Stimulated activated naive CD8-positive, alpha-beta T cell treated with anti-CD3 and anti-CD28 coated beads, Interleukin-15, amount 100 ng/mL, for 72 hours (primary cell): ENCODE data around the gene DGCR8.
"Not testable (repeated sequence)": the region's sequence is repeated elsewhere in the genome, so short reads cannot be mapped to it uniquely, and the experiment has no call there.

Source experiments
- ATAC-seq: fragments of 150-1000 bp; cut with Tn5 transposase; 2 replicates; pipeline ENCODE4 v1.10.0; 2021; ENCODE audit warnings: mild to moderate bottlenecking, moderate library complexity
- DNase-seq, 2 donors: peaks; one replicate each; pipeline ENCODE4 v3.0.0; 2021 to 2022
- H3K27ac Mint-ChIP-seq, 2 donors: one replicate each; pipeline ENCODE4 v1.8.0; 2022; ENCODE audit warnings: mild to moderate bottlenecking in 2 of 2, mixed read lengths in 2 of 2, moderate library complexity in 2 of 2
- H3K27me3 Mint-ChIP-seq: one replicate; pipeline ENCODE4 v1.8.0; 2022; ENCODE audit warnings: mixed read lengths
- H3K4me1 Mint-ChIP-seq: one replicate; pipeline ENCODE4 v1.8.0; 2022; ENCODE audit warnings: mild to moderate bottlenecking, mixed read lengths
- H3K4me3 Mint-ChIP-seq, 2 donors: one replicate each; pipeline ENCODE4 v1.8.0; 2022; ENCODE audit warnings: mild to moderate bottlenecking in 2 of 2, mixed read lengths in 2 of 2, moderate library complexity in 1 of 2
- H3K9me3 Mint-ChIP-seq, 2 donors: one replicate each; pipeline ENCODE4 v1.8.0; 2022; ENCODE audit warnings: mixed read lengths in 2 of 2

The DGCR8 gene

GRCh38 chr22:20149257-20150250 is 69.5 kb downstream of the DGCR8 start:
- no peak for DNase-seq
- Mint-ChIP-seq H3K9me3 (no peaks in the 10 kb centered on the region), H3K27ac (no peak overlapping the region), H3K4me1 (peaks cover 13% of the 10 kb centered on the region), H3K27me3 (no peaks in the 10 kb centered on the region), H3K4me3 (no peak overlapping the region)
- peak; percentile 29 for ATAC-seq

DNA sequence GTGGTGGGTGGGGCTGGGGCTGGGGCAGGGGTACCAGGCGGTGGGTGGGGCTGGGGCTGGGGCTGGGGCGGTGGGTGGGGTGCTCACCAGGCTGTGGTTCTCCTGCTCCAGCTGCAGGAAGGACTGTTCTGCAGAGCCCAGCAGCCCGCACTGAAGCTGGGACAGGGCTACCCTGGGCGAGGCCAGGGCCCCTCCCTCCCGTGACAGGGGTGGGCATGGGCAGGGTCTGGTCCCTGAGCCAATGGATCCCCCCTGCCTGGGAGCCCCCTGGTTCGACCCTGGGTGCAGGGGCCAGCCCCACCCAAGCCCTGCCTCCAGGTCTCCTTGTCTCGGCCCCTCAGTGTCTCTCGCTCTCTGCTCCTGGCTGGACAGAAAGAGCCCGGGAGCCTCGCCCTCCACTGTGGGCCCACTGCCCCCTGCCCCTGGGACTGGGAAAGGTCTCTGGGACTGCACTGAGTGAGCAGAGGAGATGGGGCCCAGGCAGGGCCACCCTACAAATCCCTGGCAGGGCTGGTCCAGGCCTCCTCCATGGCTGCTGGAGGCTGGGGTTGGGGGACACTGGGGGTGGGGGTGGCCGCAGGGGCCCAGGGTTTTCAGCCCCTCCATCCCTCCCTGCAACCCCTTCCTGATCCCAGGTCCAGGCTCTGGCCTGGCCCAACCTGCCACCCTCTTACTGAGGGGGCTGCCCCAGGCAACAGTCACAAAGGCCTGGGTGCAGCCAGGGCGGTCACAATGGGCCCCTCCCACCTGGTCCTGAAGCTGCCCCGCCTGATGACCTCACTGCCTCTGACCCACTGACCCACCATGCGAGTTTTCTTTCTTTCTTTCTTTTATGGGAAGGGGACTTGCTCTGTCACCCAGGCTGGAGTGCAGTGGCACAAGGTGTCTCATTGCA is 70.6 kb downstream of the DGCR8 start, which contains the start of gene CCDC188:
CCDC188 (minus strand) TSS at position 675 of the 895 bp plus-strand sequence; CDS start at position 606, 69 bp downstream.
- ATAC-seq (peak; percentile 39), DNase-seq (no peak)
- Mint-ChIP-seq H3K4me1 (peaks cover 13% of the 10 kb centered on the region), H3K27ac (no peak within 1 kb of the TSS), H3K4me3 (no peak within 1 kb of the TSS), H3K27me3 (no peaks in the 10 kb centered on the region), H3K9me3 (no peaks in the 10 kb centered on the region)

GRCh38 chr22:20151276-20151588 is 71.2 kb downstream of the DGCR8 start:
- Mint-ChIP-seq H3K27me3 (peaks cover 2% of the 10 kb centered on the region), H3K4me3 (no peak overlapping the region), H3K27ac (no peak overlapping the region), H3K4me1 (peaks cover 11% of the 10 kb centered on the region), H3K9me3 (no peaks in the 10 kb centered on the region)
- no peak for DNase-seq
- ATAC-seq: no peak

DNA sequence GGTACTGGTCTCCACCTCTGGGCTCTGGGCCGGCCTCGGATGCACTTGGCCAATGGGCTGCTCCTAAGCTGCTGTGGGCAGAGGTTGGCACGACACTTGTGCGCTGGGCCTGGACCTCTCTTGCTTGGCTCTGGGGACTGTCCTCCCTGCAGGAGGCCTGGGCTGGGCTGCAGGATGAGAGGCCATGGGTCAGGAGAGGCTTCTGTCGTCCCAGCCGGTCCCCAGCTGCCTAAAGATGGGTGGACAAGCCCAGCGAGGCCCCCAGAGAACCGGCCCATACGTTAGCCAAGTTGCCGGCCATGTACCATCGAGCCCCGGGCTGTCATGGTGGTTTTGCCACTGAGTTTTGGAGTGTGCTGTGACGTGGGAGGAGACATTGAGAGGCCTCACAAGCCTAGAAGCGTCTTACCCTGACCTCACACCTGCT is 72.4 kb downstream of the DGCR8 start:
- H3K9me3 Mint-ChIP-seq: no peaks in the 10 kb centered on the region
- H3K27me3 Mint-ChIP-seq: peaks cover 14% of the 10 kb centered on the region
- ATAC-seq (no peak), DNase-seq (no peak)
- H3K4me3 Mint-ChIP-seq: no peak overlapping the region
- peak overlapping the region in 1 of 2 donors; percentile 30 for H3K27ac Mint-ChIP-seq
- H3K4me1 Mint-ChIP-seq: peaks cover 9% of the 10 kb centered on the region

DNA sequence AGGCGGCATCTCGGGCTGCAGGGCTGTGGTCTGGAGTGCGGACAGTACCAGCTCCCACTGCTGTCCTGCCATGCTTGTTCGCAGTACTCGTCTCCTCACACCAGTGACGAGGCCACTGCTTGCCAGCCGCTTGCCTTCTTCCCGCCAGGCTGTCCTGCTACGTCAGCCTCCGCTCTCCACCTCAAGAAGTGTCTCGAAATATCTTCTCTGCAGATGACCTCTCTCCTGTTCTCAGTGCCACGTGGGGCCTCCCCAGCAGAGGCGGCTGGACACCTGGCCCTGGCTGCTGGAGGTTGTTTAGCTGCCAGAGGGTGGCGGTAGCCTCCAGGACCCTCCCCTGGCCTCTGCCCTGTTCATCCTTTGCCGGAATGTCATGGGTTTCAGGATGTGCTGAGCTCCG is 73.9 kb downstream of the DGCR8 start:
- Mint-ChIP-seq H3K9me3 (no peaks in the 10 kb centered on the region), H3K4me1 (peaks cover 6% of the 10 kb centered on the region), H3K27ac (no peak overlapping the region), H3K27me3 (peaks cover 14% of the 10 kb centered on the region), H3K4me3 (no peak overlapping the region)
- no peak for ATAC-seq
- no peak for DNase-seq

- ATAC-seq: peak; percentile 18
- Mint-ChIP-seq H3K4me3 (no peak overlapping the region), H3K9me3 (no peaks in the 10 kb centered on the region), H3K4me1 (peaks cover 6% of the 10 kb centered on the region), H3K27ac (peak overlapping the region in 1 of 2 donors; percentile 27), H3K27me3 (peaks cover 14% of the 10 kb centered on the region)
- no peak for DNase-seq
Observed at GRCh38 chr22:20154602-20155187, 74.7 kb downstream of the DGCR8 start.

DNA sequence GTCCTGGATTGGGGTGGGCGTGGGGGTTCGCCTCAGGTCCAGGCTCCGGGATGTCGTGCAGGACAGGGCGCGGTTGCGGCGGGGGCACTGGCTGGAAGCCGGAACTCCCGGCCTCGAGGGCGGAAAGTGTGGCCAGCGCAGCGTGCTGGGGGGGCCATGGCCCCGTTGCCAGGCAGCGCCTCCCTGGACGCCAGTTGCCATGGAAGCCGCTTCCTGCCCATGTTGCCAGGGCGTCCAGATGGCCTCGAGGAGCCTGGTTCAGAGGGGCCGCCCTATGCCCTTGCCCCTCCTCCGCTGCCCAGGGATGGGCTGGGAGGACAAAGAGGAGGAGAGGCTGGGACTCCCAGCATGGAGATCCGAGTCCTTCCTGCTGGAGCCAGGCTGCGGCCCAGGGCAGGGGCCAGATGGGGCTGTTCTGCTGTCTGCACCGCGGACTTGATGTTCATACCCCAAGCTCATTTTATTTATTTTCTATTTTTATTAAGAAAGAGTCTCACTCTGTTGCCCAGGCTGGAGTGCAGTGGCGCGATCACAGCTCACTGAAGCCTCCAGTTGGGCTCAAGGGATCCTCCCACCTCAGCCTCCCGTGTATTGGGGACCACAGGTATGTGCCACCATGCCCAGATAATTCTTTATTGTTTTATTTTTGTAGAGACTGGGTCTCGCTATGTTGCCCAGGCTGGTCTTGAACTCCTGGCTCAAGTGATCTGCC is 75.4 kb downstream of the DGCR8 start:
- no peak for DNase-seq
- Mint-ChIP-seq H3K4me1 (peaks cover 6% of the 10 kb centered on the region), H3K4me3 (no peak overlapping the region), H3K27ac (no peak overlapping the region), H3K9me3 (no peaks in the 10 kb centered on the region), H3K27me3 (peaks cover 14% of the 10 kb centered on the region)
- no peak for ATAC-seq

GRCh38 chr22:20156042-20156389 is 76.0 kb downstream of the DGCR8 start:
- Mint-ChIP-seq H3K4me3 (no peak overlapping the region), H3K27me3 (peaks cover 14% of the 10 kb centered on the region), H3K9me3 (no peaks in the 10 kb centered on the region), H3K4me1 (peaks cover 6% of the 10 kb centered on the region), H3K27ac (no peak overlapping the region)
- ATAC-seq: no peak
- no peak for DNase-seq

DNA sequence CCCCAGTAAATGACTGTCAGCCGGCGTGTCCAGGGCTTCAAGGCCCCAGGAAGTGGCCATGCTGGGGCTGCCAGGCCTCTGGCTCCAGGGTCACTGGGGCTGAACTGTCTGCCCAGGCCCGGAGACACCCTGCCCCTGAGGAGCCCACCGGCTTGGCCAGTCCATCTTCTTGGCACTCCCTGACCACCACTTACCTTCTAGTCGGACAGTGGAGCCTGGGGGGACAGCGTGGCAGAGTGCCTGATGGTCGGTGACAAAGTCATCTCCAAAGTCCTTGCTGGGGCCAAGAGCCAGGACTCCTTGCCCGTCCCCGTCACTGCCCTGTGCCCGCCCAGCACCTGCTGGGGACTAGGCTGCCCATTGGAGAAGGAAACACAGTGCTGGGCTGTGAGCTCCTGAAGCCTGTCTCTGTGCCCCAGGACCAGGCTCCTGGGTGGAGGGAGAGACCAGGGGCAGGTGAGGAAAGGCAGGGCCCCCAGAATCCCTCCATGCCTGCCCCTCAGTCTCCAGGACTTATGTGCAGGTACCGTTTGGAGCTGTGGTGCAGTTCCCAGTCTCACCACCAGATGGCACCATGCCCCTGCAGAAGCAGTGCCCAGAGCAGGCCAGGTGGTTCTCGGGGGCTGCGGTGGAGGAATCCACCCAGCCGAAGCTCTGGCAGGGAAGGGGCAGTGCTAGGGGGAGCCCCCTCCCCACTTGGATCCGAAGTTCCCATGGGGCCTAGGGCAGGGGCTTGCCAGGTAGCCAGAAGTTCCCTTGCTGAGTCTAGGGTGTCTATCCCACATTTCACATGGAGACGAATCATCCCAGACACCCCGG is 76.8 kb downstream of the DGCR8 start:
- Mint-ChIP-seq H3K27me3 (peaks cover 14% of the 10 kb centered on the region), H3K27ac (peak overlapping the region in 1 of 2 donors; percentile 76), H3K9me3 (no peaks in the 10 kb centered on the region), H3K4me1 (peaks cover 6% of the 10 kb centered on the region), H3K4me3 (no peak overlapping the region)
- DNase-seq (peak; percentile 86 to 88), ATAC-seq (peak; percentile 85)

DNA sequence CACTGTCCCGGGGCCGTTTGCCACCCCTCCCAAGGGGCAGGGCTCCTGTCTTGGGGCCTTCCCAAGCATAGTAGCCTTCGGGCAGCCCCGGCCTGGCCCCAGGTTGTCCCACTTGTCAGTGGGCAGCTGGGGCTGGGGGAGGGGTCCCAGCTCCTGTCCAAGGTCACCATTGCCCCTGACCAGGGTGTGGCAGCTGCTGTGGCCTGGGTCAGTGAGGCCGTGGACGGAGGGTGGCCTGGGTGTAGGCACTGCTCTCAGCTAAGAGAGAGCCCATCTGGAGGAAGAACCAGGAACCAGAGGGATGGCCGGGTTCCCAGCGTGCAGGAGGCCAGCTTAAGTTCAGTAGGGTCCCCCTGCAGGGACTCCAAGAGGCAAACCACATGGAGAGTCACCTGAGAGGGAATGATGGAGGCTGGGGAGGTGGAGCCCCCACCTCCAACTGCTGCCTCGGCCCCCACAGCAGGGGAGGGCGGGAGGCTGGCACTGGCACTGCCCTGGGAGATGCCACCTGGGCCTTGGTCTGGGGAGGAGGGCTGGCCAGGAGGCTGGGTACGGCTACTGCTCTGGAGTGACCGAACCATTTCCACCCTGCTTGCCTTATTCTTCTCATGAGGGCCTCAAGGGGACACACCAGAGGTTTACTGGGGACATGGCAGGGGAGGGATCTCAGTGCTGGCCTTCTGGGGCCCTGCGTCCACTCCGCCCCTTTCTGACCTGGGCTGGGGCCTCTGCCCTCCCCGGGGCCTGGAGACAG is 77.6 kb downstream of the DGCR8 start:
- no peaks in the 10 kb centered on the region for H3K9me3 Mint-ChIP-seq
- no peak for ATAC-seq
- DNase-seq: no peak
- H3K27ac Mint-ChIP-seq: no peak overlapping the region
- peaks cover 14% of the 10 kb centered on the region for H3K27me3 Mint-ChIP-seq
- peaks cover 6% of the 10 kb centered on the region for H3K4me1 Mint-ChIP-seq
- H3K4me3 Mint-ChIP-seq: no peak overlapping the region

DNA sequence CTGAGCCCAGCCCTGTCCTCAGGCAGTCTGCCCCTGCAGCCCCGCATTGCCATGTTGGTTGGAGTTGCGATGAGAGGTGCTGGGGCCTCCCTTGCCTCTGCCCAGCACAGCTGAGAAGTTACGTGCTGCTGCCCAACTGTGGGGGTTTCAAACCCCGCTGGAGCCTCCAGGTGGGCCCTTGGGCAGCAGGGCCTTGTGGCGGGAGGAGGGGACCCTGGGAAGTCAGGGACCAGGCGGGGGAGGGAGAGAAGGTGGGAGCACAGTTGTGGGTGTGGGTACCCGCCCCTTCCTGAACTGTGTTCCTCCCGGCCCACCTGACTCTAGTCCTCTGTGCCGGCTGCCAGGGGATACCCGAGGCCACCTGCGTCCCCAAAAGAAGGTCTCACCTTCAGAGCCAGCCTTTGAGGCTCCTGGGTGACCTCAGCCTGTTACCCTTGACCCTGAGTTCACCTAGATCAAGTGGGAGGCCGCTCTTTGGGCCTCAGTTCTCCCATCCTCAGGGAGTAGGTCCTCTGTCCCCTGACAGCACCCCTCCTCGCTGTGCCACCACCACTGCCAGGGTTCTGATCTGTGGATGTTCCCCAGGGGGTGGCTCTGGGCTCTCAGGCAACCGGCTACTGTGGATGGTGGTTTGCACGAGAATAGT is 78.5 kb downstream of the DGCR8 start:
- Mint-ChIP-seq H3K9me3 (no peaks in the 10 kb centered on the region), H3K4me1 (peaks cover 6% of the 10 kb centered on the region), H3K4me3 (no peak overlapping the region), H3K27me3 (peaks cover 14% of the 10 kb centered on the region), H3K27ac (no peak overlapping the region)
- ATAC-seq (no peak), DNase-seq (no peak)

DNA sequence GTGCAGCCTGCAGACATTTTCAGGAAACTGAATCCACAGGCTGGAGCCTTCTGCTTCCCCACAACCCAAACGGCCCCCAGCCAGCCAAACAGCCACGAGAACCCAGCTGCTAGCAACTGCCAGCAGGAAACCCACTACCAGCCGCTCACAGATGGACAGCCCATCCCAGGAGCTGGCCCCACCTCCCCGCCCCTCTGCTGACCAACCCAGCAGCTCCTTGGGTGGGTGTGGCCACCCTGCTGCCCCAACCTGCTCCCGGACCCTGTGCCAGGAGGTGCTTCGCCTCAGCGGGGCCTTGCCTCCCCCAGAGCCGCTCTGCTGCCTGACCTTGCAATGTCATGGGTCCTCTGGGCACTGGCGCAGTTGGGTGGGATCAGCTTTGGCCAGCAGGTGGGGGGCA is 79.0 kb downstream of the DGCR8 start:
- DNase-seq (no peak), ATAC-seq (no peak)
- peak overlapping the region in 1 of 2 donors; percentile 90 for H3K27ac Mint-ChIP-seq
- no peak overlapping the region for H3K4me3 Mint-ChIP-seq
- peaks cover 14% of the 10 kb centered on the region for H3K27me3 Mint-ChIP-seq
- H3K9me3 Mint-ChIP-seq: peaks cover 1% of the 10 kb centered on the region in 2 donors
- H3K4me1 Mint-ChIP-seq: peaks cover 6% of the 10 kb centered on the region

DNA sequence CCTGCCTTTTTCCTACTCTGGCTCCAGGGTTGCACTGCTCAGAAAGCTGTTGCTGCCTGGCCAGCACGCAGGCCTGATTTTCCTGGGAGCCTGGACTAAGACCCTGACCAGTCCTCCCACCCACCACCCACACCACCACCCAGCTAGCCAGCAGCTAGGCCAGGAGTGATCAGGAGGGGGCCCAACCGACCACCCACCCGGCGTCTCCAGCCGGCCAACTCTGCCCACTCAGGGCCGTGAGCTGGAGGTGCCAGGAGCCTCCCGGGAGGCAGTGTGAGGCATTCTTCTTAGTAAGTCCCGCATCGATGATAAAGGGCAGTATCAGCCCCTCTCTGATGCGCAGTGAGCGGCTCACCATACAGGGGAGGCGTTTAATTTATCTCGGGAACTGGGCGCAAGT is 79.5 kb downstream of the DGCR8 start:
- DNase-seq, H3K4me1 Mint-ChIP-seq, H3K4me3 Mint-ChIP-seq, H3K9me3 Mint-ChIP-seq, ATAC-seq: not testable (repeated sequence)
- H3K27ac Mint-ChIP-seq: peak overlapping the region in 1 of 2 donors; percentile 90
- H3K27me3 Mint-ChIP-seq: peaks cover 14% of the 10 kb centered on the region
